Keratinocyte (primary cell): ENCODE data around the gene TEKT3.

ENCODE experiments used
- EZH2 ChIP-seq: IDR thresholded peaks from one replicate; pipeline ENCODE4 v1.6.1; 2012; ENCODE audit warnings: inconsistent platforms, mild to moderate bottlenecking, low read length, moderate library complexity
- TF ChIP-seq, protein P1 (sequence below), 3 experiments: IDR thresholded peaks in 1 of 3; conservative IDR thresholded peaks in 1 of 3; optimal IDR thresholded peaks in 1 of 3; 2 replicates in 2 of 3; 3 replicates in 1 of 3; pipeline versions ENCODE3 to v1.5.1; 2011; ENCODE audit warnings: low read length in 3 of 3, mild to moderate bottlenecking in 3 of 3, moderate library complexity in 2 of 3, control low read depth in 1 of 3, inconsistent platforms in 1 of 3; ENCODE audit not compliant: insufficient read depth in 2 of 3; ENCODE audit errors: extremely low read depth in 1 of 3

DNA sequence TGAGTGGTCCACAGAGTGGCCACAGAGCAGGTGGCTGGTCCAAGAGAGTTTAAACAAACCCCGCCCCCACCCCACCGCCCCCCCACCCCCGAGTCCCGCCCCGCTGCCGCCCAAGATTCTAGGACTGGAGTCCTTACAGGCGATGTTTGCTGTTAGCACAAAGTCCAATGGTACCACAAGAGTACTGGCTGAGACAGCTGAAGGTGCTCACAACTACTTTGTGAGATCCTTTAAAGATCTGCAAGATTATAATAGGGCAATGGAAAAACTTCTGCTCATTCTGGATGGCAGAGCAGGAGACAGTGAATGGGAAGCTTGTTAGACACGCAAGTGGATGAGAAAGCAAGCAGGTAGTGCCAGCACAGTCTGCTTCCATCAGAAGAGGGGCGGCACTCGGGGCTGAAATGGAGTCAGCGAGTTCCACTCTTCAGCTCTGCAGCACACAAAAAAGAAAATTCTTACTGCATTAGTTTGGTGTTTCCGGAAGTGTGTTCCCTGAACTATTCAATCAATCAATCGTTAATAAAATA is 4.7 kb upstream of the TEKT3 start:
- TF ChIP-seq, protein P1, sequence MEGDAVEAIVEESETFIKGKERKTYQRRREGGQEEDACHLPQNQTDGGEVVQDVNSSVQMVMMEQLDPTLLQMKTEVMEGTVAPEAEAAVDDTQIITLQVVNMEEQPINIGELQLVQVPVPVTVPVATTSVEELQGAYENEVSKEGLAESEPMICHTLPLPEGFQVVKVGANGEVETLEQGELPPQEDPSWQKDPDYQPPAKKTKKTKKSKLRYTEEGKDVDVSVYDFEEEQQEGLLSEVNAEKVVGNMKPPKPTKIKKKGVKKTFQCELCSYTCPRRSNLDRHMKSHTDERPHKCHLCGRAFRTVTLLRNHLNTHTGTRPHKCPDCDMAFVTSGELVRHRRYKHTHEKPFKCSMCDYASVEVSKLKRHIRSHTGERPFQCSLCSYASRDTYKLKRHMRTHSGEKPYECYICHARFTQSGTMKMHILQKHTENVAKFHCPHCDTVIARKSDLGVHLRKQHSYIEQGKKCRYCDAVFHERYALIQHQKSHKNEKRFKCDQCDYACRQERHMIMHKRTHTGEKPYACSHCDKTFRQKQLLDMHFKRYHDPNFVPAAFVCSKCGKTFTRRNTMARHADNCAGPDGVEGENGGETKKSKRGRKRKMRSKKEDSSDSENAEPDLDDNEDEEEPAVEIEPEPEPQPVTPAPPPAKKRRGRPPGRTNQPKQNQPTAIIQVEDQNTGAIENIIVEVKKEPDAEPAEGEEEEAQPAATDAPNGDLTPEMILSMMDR (optimal IDR thresholded peaks at IDR 0.05 in 1 of 3, IDR thresholded peaks at IDR 0.05 in 1 of 3, conservative IDR thresholded peaks at IDR 0.05 in 1 of 3; ENCODE audit: extremely low read depth in 1 of 3, insufficient read depth in 2 of 3, low read length in 3 of 3), result no peak
- no peak for TF ChIP-seq EZH2
